ENCODE data around the gene SLC28A1.

- TF ChIP-seq CTCF (IDR thresholded peaks at IDR 0.05) (no peak), POLR2A (IDR thresholded peaks at IDR 0.05) (no peak)
Observed at GRCh38 chr15:84960391-84961113, 76.1 kb downstream of the SLC28A1 start.
